Panc1 (cell line): ENCODE results near the gene GPRIN2. TPM values are rescaled to one million over a fixed set of nuclear protein-coding genes. Genes with fewer than 3 reads are reported as not detected.

Experiments used
- ATAC-seq: fragments of 200-7000 bp; cut with Tn5 transposase; 2 replicates; pipeline ENCODE4 v1.9.1; 2020; ENCODE audit warnings: mild to moderate bottlenecking, moderate library complexity
- BruUV-seq: library from RNA; stranded (reverse); fragments of 400-500 nt; replicated peaks from 2 replicates; lab custom pipeline; 2021; lab: Mats Ljungman, UMichigan
- CTCF ChIA-PET: fragments of 300-600 bp; sonication (Branson Sonifier 250); formaldehyde crosslinking; loops from one replicate; lab custom pipeline; 2022; ENCODE audit warnings: antibody characterized with exemption; lab: Charles Lee
- POLR2A ChIA-PET: fragments of 300-600 bp; sonication (Branson Sonifier 250); formaldehyde crosslinking; loops from one replicate; lab custom pipeline; 2022; ENCODE audit warnings: antibody characterized with exemption; lab: Charles Lee
- DNase-seq: peaks from one replicate; pipeline ENCODE4 v3.0.0-alpha.2; 2010; ENCODE audit warnings: low read depth, low spot score
- H3K27ac ChIP-seq: 2 replicates; pipeline ENCODE4 v1.5.1; 2011; ENCODE audit warnings: mild to moderate bottlenecking, low read length, inconsistent platforms
- H3K27me3 ChIP-seq: fragments of 200-500 bp; sonication (Bioruptor generic); 2 replicates; pipeline ENCODE4 v1.6.0; 2014; ENCODE audit warnings: low read length, inconsistent platforms; ENCODE audit not compliant: control insufficient read depth, insufficient read depth
- H3K36me3 ChIP-seq: fragments of 200-500 bp; sonication (Bioruptor generic); 2 replicates; pipeline ENCODE4 v1.5.1; 2014; ENCODE audit warnings: inconsistent platforms, mild to moderate bottlenecking, low read length, moderate library complexity; ENCODE audit not compliant: control insufficient read depth, insufficient read depth
- H3K4me1 ChIP-seq: 2 replicates; pipeline ENCODE4 v1.5.1; 2011; ENCODE audit warnings: inconsistent platforms, mild to moderate bottlenecking, low read length, moderate library complexity; ENCODE audit not compliant: control insufficient read depth, insufficient read depth
- H3K4me3 ChIP-seq, 2 experiments: 2 replicates each; pipeline ENCODE4 v1.5.1; 2011 to 2012; ENCODE audit warnings: low read depth in 2 of 2, low read length in 2 of 2, mild to moderate bottlenecking in 2 of 2, inconsistent platforms in 1 of 2, moderate library complexity in 1 of 2
- H3K9me3 ChIP-seq: fragments of 200-500 bp; sonication (Bioruptor generic); 2 replicates; pipeline ENCODE4 v1.5.1; 2014; ENCODE audit warnings: low read depth, mild to moderate bottlenecking, inconsistent platforms, low read length, moderate library complexity; ENCODE audit not compliant: control insufficient read depth, insufficient read depth
- POLR2AphosphoS5 ChIP-seq: IDR thresholded peaks from 2 replicates; pipeline ENCODE4 v1.6.1; 2012; ENCODE audit warnings: mild to moderate bottlenecking, low read depth, low read length, moderate library complexity
- REST ChIP-seq, 2 experiments: IDR thresholded peaks; 2 replicates each; pipeline ENCODE4 v1.6.1; 2011 to 2012; ENCODE audit warnings: low read depth in 2 of 2, control low read depth in 1 of 2, low read length in 1 of 2, mild to moderate bottlenecking in 1 of 2, moderate library complexity in 1 of 2; ENCODE audit not compliant: insufficient read depth in 1 of 2
- SIN3A ChIP-seq: IDR thresholded peaks from 2 replicates; pipeline ENCODE4 v1.6.1; 2012; ENCODE audit warnings: low read depth, mild to moderate bottlenecking, low read length, moderate library complexity, borderline replicate concordance; ENCODE audit not compliant: insufficient read depth
- TCF7L2 ChIP-seq: IDR thresholded peaks from 2 replicates; pipeline ENCODE4 v1.6.1; 2011; ENCODE audit warnings: mild to moderate bottlenecking, low read depth, low read length, inconsistent platforms
- in situ Hi-C: cut with HindIII; loops from 2 replicates; pipeline ENCODE4 v1.10.0; 2016; ENCODE audit warnings: low sequenced_read_pairs, low pct_unique_long_range_greater_than_20kb
- intact Hi-C: fragments of 100-400 bp; cut with micrococcal nuclease; formaldehyde crosslinking; loops from one replicate; pipeline ENCODE4 v1.10.0; 2022; ENCODE audit not compliant: unreplicated experiment
- total RNA-seq: library from RNA; stranded (reverse); gene quantifications from one replicate; pipeline ENCODE4 v1.2.1, GENCODE V29; 2021; ENCODE audit not compliant: unreplicated experiment
- TF ChIP-seq, protein P1 (sequence below): fragments of 450-650 bp; IDR thresholded peaks from 2 replicates; pipeline ENCODE4 v1.5.1; 2017; ENCODE audit warnings: mild to moderate bottlenecking

The GPRIN2 gene
- total RNA-seq, 1 experiment from 2014 or later: 12.9 TPM

- intact Hi-C loops (no loop called here), in situ Hi-C loops (no loop called here)
- ChIA-PET CTCF (no interaction called here), POLR2A (interaction anchor here (0.5 to 0.6 kb wide), 2 partner anchors 475 to 480 kb away, joined by 5 to 6 read pairs; no protein-coding TSS in a partner anchor)
- Histone ChIP-seq H3K9me3 (no peaks in the 10 kb centered on the region), H3K4me1 (peaks cover 17% of the 10 kb centered on the region), H3K36me3 (no peaks in the 10 kb centered on the region), H3K27me3 (no peaks in the 10 kb centered on the region; the same call in 1 of the 2 replicates), H3K4me3 (no peak overlapping the region), H3K27ac (no peak overlapping the region)
- TF ChIP-seq, protein P1, sequence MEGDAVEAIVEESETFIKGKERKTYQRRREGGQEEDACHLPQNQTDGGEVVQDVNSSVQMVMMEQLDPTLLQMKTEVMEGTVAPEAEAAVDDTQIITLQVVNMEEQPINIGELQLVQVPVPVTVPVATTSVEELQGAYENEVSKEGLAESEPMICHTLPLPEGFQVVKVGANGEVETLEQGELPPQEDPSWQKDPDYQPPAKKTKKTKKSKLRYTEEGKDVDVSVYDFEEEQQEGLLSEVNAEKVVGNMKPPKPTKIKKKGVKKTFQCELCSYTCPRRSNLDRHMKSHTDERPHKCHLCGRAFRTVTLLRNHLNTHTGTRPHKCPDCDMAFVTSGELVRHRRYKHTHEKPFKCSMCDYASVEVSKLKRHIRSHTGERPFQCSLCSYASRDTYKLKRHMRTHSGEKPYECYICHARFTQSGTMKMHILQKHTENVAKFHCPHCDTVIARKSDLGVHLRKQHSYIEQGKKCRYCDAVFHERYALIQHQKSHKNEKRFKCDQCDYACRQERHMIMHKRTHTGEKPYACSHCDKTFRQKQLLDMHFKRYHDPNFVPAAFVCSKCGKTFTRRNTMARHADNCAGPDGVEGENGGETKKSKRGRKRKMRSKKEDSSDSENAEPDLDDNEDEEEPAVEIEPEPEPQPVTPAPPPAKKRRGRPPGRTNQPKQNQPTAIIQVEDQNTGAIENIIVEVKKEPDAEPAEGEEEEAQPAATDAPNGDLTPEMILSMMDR: no peak
- TF ChIP-seq TCF7L2 (no peak), SIN3A (no peak), POLR2AphosphoS5 (no peak), REST (IDR thresholded peaks at IDR 0.05; ENCODE audit: insufficient read depth in 1 of 2, low read depth in 2 of 2, low read length in 1 of 2) (no peak)
- BruUV-seq: no TSS peak
- ATAC-seq (no peak), DNase-seq (no peak)
Measured at GRCh38 chr10:46560952-46561351, 4.5 kb upstream of the GPRIN2 start.

- ATAC-seq (no peak), DNase-seq (no peak)
- TF ChIP-seq POLR2AphosphoS5 (no peak), REST (IDR thresholded peaks at IDR 0.05; ENCODE audit: insufficient read depth in 1 of 2, low read depth in 2 of 2, low read length in 1 of 2) (no peak; a peak in 1 of 4 replicates), TCF7L2 (no peak), SIN3A (no peak)
- TF ChIP-seq, protein P1: no peak
- Histone ChIP-seq H3K9me3 (no peaks in the 10 kb centered on the region), H3K4me3 (no peak overlapping the region), H3K27me3 (no peaks in the 10 kb centered on the region; the same call in 1 of the 2 replicates), H3K4me1 (peaks cover 22% of the 10 kb centered on the region), H3K36me3 (no peaks in the 10 kb centered on the region), H3K27ac (peak overlapping the region; percentile 2; the same call in 1 of the 2 replicates)
- POLR2A ChIA-PET: interaction anchor here (0.6 to 0.7 kb wide), 2 partner anchors 474 to 1435 kb away, joined by 5 to 9 read pairs; no protein-coding TSS in a partner anchor
- in situ Hi-C loops: no loop called here
- CTCF ChIA-PET: no interaction called here
- no TSS peak for BruUV-seq
- intact Hi-C loops: no loop called here
Measured at GRCh38 chr10:46560381-46560780, 3.9 kb upstream of the GPRIN2 start.
